ENCODE results near the gene RLF. TPM values are rescaled to one million over a fixed set of nuclear protein-coding genes. Genes with fewer than 3 reads are reported as not detected.

Gene RLF
- total RNA-seq, 1 donor from 2014 or later: 47.4 TPM

DNA sequence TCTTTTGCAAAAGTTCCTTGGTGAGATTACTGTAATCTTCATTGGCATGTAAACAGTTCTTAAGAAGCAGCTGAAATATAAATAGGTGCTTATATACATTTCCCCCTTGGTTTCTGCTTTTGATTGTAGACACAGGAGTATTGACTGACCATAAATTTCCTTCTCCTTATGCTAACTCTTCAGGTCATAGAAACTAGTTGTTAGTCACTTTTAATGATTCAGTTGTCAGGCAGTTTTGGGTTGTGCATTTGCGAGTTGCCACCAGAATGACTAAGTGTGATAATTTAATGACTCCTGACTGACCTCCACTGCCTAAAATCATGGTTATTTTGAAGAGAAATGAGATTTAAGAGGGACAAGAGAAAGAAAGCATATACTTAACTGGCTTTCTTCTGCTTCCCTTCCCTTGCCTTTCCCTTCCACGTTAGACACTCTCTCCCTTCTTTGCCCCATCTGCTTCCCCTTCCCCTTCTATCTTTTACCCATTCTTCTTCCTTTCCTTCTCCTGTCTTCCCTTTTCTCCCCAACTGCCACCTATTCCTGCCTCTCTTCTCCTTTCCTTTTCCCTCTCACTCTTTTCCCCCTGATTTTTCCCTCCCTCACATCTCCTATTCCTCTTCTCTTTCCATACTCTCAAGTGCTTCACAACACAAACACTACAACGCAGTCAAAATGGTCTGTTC lies 109.1 kb downstream of the RLF start:
- no peak for DNase-seq

DNA sequence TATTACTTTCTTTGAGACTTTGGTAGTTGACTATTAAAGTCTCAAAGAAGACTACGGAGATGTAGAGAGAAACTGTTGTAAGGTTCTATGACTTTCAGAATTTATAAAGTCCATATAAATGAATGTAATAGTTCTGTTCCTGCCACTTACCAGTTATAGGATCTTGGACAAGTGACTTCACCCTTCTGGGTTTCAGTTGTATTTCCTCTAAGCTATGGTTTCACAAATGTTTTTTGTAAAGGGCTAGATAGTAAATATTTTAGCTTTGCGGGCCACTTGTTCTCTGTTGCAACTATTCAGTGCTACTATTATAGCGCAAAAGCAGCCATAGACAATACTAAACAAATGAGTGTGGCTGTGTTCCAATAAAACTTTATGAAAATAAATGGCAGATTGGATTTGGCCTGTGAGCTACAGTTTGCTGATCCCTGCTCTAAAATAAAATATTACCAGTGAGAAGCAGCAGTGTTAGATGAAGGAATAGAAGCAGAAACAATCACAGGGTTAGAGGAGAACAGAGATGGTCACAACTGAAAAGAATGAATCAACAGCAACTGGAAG lies 111.5 kb downstream of the RLF start:
- no peak for DNase-seq

DNA sequence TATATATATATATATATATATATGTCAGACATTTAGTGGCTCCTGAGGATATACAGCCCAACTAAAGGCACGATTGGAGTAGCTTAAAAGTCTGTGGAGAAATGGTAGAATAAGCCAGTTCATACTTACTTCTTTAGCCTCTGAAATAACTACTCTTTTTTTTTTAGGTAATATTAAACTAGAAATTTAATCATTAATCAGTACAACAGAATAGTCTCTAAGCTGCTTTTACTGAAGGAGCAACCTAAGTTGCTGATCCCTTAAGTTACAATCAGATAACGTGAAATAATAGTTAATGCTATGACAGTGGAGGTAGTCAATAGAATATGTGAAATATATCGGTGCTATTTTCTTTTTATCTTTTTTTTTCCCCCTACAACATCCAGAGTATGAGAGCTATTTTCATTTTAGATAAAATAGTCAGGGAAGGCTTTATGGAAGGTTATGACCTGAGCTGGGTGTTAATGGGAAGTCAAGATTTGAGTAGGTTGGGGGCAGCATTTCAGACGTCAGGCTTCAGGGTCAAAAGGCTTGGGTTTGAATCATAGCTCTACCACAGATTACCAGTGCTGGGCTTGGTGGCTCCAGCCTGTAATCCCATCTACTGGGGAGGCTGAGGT lies 112.5 kb downstream of the RLF start:
- no peak for DNase-seq

DNA sequence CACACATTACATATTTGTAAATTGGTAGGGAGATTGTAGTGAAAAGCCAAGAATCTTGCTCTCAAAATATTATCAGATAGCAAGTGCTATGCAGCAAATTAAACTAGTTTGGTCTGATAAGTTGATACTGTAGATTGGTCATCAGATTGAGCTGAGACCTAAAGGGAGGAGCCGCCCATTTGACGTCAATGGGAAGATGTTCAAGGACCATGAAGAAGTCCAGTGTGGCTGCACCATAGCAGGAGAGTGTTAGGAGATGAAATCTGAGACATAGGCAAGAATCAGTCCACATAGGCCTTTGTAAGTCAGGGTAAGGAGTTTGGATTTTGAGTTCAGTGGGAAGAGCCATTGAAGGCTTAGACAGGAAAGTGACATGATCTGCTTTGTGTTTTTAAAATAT lies 113.1 kb downstream of the RLF start:
- DNase-seq: no peak

DNA sequence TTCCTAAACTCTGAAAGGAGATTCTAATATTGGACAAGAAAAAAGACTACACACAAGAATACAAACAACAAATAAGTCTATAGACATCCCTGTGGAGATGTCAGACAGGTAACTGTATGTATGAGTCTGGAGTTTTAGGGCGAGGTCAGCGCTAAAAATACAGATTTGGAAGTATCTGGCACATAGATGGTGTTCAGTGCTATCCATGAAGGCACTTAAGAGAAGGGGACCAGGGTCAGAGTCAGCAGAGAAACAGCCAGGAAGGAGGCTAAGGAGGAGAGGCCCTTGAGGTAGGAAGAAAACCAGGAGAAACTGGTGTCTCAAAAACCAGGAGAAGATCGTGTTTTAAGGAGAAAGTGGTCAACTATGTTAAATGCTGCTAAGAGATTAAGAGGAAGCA lies 114.9 kb downstream of the RLF start:
- DNase-seq: no peak

DNA sequence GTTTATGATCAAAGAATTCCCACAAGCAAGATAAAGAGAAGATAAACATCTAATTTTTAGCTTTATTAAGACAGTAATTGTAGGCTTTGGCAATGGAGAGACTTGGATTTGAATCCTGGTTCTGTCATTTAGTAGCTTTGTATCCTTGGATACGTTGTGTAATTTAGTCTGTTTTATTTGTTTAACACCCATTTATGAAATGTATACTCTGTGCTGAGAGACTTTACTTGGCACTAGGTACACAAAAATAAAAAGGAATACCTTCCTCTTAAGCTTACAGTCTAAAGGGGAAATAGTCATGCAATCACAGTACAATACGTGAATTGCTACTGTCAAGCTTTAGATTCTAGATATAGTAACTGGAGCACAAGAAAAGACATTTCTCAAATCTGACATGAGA lies 120.7 kb downstream of the RLF start:
- no peak for DNase-seq

Small RNA genes lying within 50 kb of the gene (small RNA-seq; reads per million reads assigned to genes)
- gene RNU6-1237P (ENCODE audit: low replicate concordance): not detected

Other genes starting within 250 kb of the RLF start
- 2.1 TPM for gene MFSD2A, start 206.2 kb upstream of the RLF start, total RNA-seq
- 117 TPM for gene CAP1, start 120.7 kb upstream of the RLF start, total RNA-seq
- gene PPT1, start 64.1 kb upstream of the RLF start, total RNA-seq: 42.7 TPM
- gene TMCO2, start 86.5 kb downstream of the RLF start, total RNA-seq: not detected
- gene ZMPSTE24, start 96.8 kb downstream of the RLF start, total RNA-seq: 51.1 TPM
- 6.5 TPM for gene COL9A2, start 155.9 kb downstream of the RLF start, total RNA-seq
- 8.8 TPM for gene SMAP2, start 212.3 kb downstream of the RLF start, total RNA-seq